ENCODE measurements around the gene C17orf67. TPM values are rescaled to one million over a fixed set of nuclear protein-coding genes. Genes with fewer than 3 reads are reported as not detected.

C17orf67 gene
- total and polyA plus RNA-seq, 10 of the 15 experiments (the other 5 are each of a cell fraction or from before 2014, with no cell fraction given), result 0.24 to 3.3 (median 0.89) TPM

Small RNA genes lying within 50 kb of the gene (small RNA-seq; reads per million reads assigned to genes)
- gene RNU6-1158P, result not detected

Other genes starting within 250 kb of the C17orf67 start
- not detected in 2 replicates for gene NOG, start 240.2 kb downstream of the C17orf67 start, total RNA-seq (2014; rRNA removed)
- not detected in 2 replicates for gene NOG, start 240.2 kb downstream of the C17orf67 start, total RNA-seq (2014; rRNA removed; fragmentation: Illumina TruSeq; extraction: Trizol)
- 0.10 TPM in 1 of 2 replicates, not detected in the other for gene NOG, start 240.2 kb downstream of the C17orf67 start, total RNA-seq (2021)
- not detected in 2 replicates for gene NOG, start 240.2 kb downstream of the C17orf67 start, polyA plus RNA-seq (2011; rRNA removed)
- gene NOG, start 240.2 kb downstream of the C17orf67 start, polyA plus RNA-seq (2014; fragmentation: Illumina TruSeq; extraction: Trizol), result not detected in 2 replicates
- gene NOG, start 240.2 kb downstream of the C17orf67 start, polyA plus RNA-seq (2014; fragmentation: Nextera tagmentation; extraction: Ambion mirVana), result not detected
- not detected in 2 replicates for gene NOG, start 240.2 kb downstream of the C17orf67 start, polyA plus RNA-seq (2014; rRNA removed)
- gene NOG, start 240.2 kb downstream of the C17orf67 start, polyA plus RNA-seq (2016; fragmentation: Nextera tagmentation; extraction: Ambion mirVana), result not detected
- gene DGKE, start 231 bp upstream of the C17orf67 start, total RNA-seq (2014; rRNA removed), result 10.6 and 14.5 TPM in 2 replicates
- 12.7 and 14.9 TPM in 2 replicates for gene DGKE, start 231 bp upstream of the C17orf67 start, total RNA-seq (2014; rRNA removed; fragmentation: Illumina TruSeq; extraction: Trizol)
- 14.9 and 18.0 TPM in 2 replicates for gene DGKE, start 231 bp upstream of the C17orf67 start, total RNA-seq (2021)
- 11.7 and 18.4 TPM in 2 replicates for gene DGKE, start 231 bp upstream of the C17orf67 start, polyA plus RNA-seq (2011; rRNA removed)
- gene DGKE, start 231 bp upstream of the C17orf67 start, polyA plus RNA-seq (2014; fragmentation: Illumina TruSeq; extraction: Trizol), result 15.5 and 15.9 TPM in 2 replicates
- 1 to 10 TPM; 2.8 to 4.1 TPM for gene DGKE, start 231 bp upstream of the C17orf67 start, polyA plus RNA-seq (2014; fragmentation: Nextera tagmentation; extraction: Ambion mirVana)
- gene DGKE, start 231 bp upstream of the C17orf67 start, polyA plus RNA-seq (2014; rRNA removed), result 7.0 and 8.5 TPM in 2 replicates
- gene DGKE, start 231 bp upstream of the C17orf67 start, polyA plus RNA-seq (2016; fragmentation: Nextera tagmentation; extraction: Ambion mirVana), result 10 to 100 TPM; 11.6 to 12.6 TPM
- gene TRIM25, start 80.1 kb upstream of the C17orf67 start, total RNA-seq (2014; rRNA removed), result 47.3 and 57.2 TPM in 2 replicates
- 45.1 and 45.5 TPM in 2 replicates for gene TRIM25, start 80.1 kb upstream of the C17orf67 start, total RNA-seq (2014; rRNA removed; fragmentation: Illumina TruSeq; extraction: Trizol)
- gene TRIM25, start 80.1 kb upstream of the C17orf67 start, total RNA-seq (2021), result 93.6 and 96.1 TPM in 2 replicates
- gene TRIM25, start 80.1 kb upstream of the C17orf67 start, polyA plus RNA-seq (2011; rRNA removed), result 123 and 138 TPM in 2 replicates
- 93.2 and 95.5 TPM in 2 replicates for gene TRIM25, start 80.1 kb upstream of the C17orf67 start, polyA plus RNA-seq (2014; fragmentation: Illumina TruSeq; extraction: Trizol)
- 10 to 100 TPM; 10.5 to 15.9 TPM for gene TRIM25, start 80.1 kb upstream of the C17orf67 start, polyA plus RNA-seq (2014; fragmentation: Nextera tagmentation; extraction: Ambion mirVana)
- 58.6 and 59.7 TPM in 2 replicates for gene TRIM25, start 80.1 kb upstream of the C17orf67 start, polyA plus RNA-seq (2014; rRNA removed)
- gene TRIM25, start 80.1 kb upstream of the C17orf67 start, polyA plus RNA-seq (2016; fragmentation: Nextera tagmentation; extraction: Ambion mirVana), result 10 to 100 TPM; 32.7 to 40.7 TPM
- 13.7 and 15.3 TPM in 2 replicates for gene COIL, start 127.1 kb upstream of the C17orf67 start, total RNA-seq (2014; rRNA removed)
- gene COIL, start 127.1 kb upstream of the C17orf67 start, total RNA-seq (2014; rRNA removed; fragmentation: Illumina TruSeq; extraction: Trizol), result 23.4 and 24.3 TPM in 2 replicates
- gene COIL, start 127.1 kb upstream of the C17orf67 start, total RNA-seq (2021), result 17.9 and 18.4 TPM in 2 replicates
- 15.1 and 21.2 TPM in 2 replicates for gene COIL, start 127.1 kb upstream of the C17orf67 start, polyA plus RNA-seq (2011; rRNA removed)
- gene COIL, start 127.1 kb upstream of the C17orf67 start, polyA plus RNA-seq (2014; fragmentation: Illumina TruSeq; extraction: Trizol), result 22.8 and 28.2 TPM in 2 replicates
- 10 to 100 TPM; 14.2 to 16.8 TPM for gene COIL, start 127.1 kb upstream of the C17orf67 start, polyA plus RNA-seq (2014; fragmentation: Nextera tagmentation; extraction: Ambion mirVana)
- 12.6 and 15.1 TPM in 2 replicates for gene COIL, start 127.1 kb upstream of the C17orf67 start, polyA plus RNA-seq (2014; rRNA removed)
- 10 to 100 TPM; 18.0 to 19.0 TPM for gene COIL, start 127.1 kb upstream of the C17orf67 start, polyA plus RNA-seq (2016; fragmentation: Nextera tagmentation; extraction: Ambion mirVana)
- gene SCPEP1, start 144.2 kb upstream of the C17orf67 start, total RNA-seq (2014; rRNA removed), result 37.7 and 39.5 TPM in 2 replicates
- gene SCPEP1, start 144.2 kb upstream of the C17orf67 start, total RNA-seq (2014; rRNA removed; fragmentation: Illumina TruSeq; extraction: Trizol), result 34.1 and 38.3 TPM in 2 replicates
- 37.4 and 39.6 TPM in 2 replicates for gene SCPEP1, start 144.2 kb upstream of the C17orf67 start, total RNA-seq (2021)
- 34.1 and 42.5 TPM in 2 replicates for gene SCPEP1, start 144.2 kb upstream of the C17orf67 start, polyA plus RNA-seq (2011; rRNA removed)
- gene SCPEP1, start 144.2 kb upstream of the C17orf67 start, polyA plus RNA-seq (2014; fragmentation: Illumina TruSeq; extraction: Trizol), result 36.9 and 45.2 TPM in 2 replicates
- gene SCPEP1, start 144.2 kb upstream of the C17orf67 start, polyA plus RNA-seq (2014; fragmentation: Nextera tagmentation; extraction: Ambion mirVana), result 10 to 100 TPM; 57.7 to 80.2 TPM
- 29.2 and 31.2 TPM in 2 replicates for gene SCPEP1, start 144.2 kb upstream of the C17orf67 start, polyA plus RNA-seq (2014; rRNA removed)
- 10 to 100 TPM; 41.8 to 50.8 TPM for gene SCPEP1, start 144.2 kb upstream of the C17orf67 start, polyA plus RNA-seq (2016; fragmentation: Nextera tagmentation; extraction: Ambion mirVana)